HG03060 (cell line): Measurements from ENCODE around the gene NAAA.
"Not testable (repeated sequence)": the region's sequence is repeated elsewhere in the genome, so short reads cannot be mapped to it uniquely, and the experiment has no call there.

Experiments
- ATAC-seq: cut with Tn5 transposase; IDR thresholded peaks from one replicate; pipeline ENCODE4 v1.9.1; 2021; ENCODE audit warnings: low read depth, moderate number of reproducible peaks; ENCODE audit not compliant: unreplicated experiment

NAAA gene

DNA sequence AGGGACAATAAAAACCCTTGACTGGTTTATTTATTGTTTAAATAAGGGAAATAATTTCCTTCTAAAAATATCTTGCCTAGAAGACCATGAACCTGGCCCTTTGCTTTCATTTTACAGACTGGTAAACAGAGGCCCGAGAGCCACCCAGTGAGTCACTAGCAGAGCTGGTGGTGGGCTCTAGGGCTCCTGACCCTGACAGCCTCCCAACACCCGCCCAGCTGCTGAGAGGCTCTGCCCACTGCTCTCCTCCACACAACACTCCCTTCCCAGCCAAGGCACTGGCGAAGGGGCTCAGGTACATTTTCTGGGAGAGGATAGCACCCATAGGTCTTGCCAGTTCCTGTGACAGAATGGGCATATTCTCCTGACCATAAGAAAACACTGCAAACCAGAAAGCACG is 20.5 kb downstream of the NAAA start:
- no peak for ATAC-seq

DNA sequence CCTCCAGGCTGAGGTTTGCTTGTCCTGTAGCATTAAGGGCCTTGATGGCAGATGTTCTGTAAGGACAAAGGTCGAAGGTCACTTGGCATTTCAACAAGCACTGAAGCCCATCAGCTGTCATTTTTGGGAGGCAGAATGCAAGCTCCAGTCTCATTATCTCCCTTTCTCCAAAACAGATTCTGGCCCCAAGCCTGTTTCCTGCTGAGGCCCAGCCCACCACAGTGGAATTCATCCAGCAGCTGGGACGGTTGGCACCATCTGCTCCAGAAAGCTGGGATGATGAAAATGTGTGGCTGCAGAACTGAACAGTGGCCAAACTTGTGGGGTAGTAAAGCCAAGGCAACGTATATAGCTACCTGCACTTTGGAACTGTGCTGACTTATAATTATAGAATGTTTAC is 20.9 kb downstream of the NAAA start:
- ATAC-seq: no peak

DNA sequence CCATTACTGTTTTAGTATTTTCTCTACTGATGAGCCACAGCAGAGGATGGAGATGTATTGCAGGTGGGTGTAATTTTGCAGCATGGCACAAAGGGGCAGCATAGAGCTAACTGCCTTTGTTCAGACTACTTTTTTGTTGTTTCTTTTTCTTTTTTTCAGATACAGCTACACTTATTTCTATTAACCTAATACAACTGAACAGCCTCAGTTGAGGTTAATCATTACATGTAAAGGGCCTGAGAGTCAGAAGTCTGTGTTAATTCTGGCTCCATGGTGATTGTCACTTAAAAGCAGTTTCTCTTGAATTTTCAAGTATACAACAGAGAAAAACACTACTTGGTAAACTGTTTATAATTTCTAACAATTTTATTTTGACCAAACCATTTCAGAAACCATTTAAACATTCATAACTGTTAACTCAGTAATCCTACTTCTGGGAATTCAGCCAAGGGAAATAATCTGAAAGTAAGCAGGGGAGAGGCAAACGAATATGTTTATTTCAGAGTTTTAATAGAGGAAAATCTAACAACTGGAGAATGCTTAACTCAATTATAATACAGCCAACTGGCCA is 24.6 kb downstream of the NAAA start:
- no peak for ATAC-seq

GRCh38 chr4:75912968-75913367 is 27.8 kb downstream of the NAAA start:
- ATAC-seq: no peak

- ATAC-seq: not testable (repeated sequence)
These were observed 30.0 kb downstream of the NAAA start for GRCh38 chr4:75910831-75911230.

DNA sequence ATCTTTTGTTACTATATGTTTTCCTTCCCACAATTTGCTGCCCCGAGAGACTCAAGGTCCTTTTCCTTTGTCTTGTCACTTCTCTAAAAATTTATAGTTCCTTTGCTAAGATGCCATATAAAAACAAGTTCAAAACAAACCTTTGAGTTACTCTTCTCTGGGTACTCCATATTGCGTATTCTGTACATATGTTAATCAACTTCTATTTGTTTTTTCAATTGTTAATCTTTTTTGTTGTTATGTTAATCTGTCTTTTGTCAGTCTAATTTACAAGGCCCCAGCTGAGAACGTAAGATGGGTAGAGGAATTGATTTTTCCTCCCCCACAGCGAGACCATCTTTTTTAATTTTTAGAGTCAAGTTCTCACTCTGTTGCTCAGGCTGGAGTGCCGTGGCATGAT is 31.4 kb downstream of the NAAA start:
- no peak for ATAC-seq

DNA sequence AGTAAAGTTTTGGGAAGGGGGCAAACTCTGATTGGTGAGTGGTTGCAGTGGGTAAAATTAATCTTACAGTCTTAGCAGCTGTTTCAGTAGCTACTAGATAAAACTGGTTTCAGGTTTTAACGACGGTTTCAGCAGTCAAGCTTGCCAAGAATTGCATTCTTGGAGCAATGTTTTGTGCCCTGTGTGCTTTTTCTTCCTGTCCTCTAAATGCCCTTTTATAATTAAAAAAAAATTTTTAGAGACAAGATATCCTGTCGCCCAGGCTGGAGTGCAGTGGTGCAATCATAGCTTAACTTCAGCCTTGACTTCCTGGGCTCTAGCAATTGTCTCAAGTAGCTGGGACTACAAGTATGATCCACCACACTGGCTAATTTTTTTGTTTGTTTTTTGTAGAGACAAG is 32.3 kb downstream of the NAAA start:
- ATAC-seq: no peak

GRCh38 chr4:75907966-75908365 is 32.8 kb downstream of the NAAA start:
- ATAC-seq: no peak

GRCh38 chr4:75904076-75904475 is 36.7 kb downstream of the NAAA start:
- ATAC-seq: no peak

GRCh38 chr4:75902352-75902751 is 38.5 kb downstream of the NAAA start, which contains the start of gene PPEF2:
TSS of gene PPEF2 (minus strand) at chr4:75902452. CDS start at chr4:75896325, 6,127 bp downstream.
- no peak for ATAC-seq

- ATAC-seq: no peak
These were observed 42.3 kb downstream of the NAAA start for GRCh38 chr4:75898536-75898935.

DNA sequence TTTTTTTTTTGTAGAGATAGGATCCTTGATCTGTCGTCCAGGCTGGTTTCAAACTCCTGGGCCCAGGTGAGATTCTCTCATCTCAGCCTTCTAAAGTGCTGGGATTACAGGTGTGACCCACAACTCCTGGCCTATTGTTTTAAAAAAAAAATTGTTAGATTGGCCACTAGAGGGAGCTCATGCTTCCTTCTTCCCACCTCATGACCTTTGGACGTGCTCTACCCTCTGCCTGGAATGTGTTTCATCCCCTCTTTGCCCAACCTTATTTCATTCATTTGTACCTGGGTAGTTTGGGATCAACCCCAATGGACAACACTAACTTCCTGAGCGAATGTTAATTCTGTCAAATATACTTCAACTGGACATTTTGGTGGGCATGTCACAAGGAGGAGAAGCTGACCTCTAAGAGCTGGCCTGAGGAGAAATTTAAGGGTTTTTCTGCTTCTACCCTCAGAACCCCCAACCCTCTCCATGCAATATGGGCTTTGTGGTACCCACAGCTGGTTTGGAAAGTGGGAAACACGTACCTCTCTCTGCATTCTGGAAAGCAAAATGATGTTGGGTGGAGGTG is 45.0 kb downstream of the NAAA start:
- ATAC-seq: no peak

DNA sequence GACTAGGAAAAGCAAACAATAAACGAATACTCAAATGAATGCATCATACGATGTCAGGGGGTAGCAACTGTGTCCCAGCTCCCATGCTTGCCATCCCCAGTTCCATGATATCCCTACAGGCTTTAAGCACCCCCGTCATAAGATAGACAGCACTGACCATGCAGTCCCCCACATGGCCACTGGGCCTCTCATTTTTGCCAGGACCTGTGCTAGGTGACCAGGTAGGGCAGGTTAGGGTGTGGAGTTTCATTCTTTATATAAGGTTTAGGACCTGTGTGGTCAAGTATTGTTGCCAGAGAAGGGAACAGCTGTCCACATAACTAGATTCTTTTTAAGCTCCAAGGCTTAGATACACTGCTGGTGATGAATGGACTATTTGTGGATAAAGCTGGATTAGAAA is 48.3 kb downstream of the NAAA start:
- ATAC-seq: no peak

- no peak for ATAC-seq
These were observed 49.2 kb downstream of the NAAA start for GRCh38 chr4:75891611-75892010.

GRCh38 chr4:75889537-75890199 is 51.1 kb downstream of the NAAA start:
- ATAC-seq: no peak

- ATAC-seq: no peak
These were observed 54.7 kb downstream of the NAAA start for GRCh38 chr4:75886104-75886503.

GRCh38 chr4:75881476-75881875 is 59.3 kb downstream of the NAAA start:
- no peak for ATAC-seq

DNA sequence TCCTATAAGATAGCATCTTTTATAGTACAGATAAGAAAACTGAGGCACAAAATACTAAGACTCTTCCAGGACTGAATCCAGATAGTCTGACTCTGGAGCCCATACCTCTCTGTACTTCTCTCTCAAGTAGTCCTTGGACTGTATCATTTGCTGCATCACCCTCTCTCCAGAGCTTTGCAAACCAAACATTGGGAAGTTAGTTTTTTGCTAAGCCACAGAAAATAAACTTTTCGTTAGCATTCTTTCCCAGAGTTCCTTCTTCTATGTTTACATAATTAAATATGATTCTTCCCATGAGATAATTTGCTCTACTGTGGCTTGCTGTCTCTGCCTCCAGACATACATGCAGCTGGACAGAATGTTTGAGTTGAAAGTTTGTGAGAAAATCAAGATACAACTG is 60.5 kb downstream of the NAAA start:
- ATAC-seq: no peak

- ATAC-seq: no peak
These were observed 62.5 kb downstream of the NAAA start for GRCh38 chr4:75878246-75878756.

DNA sequence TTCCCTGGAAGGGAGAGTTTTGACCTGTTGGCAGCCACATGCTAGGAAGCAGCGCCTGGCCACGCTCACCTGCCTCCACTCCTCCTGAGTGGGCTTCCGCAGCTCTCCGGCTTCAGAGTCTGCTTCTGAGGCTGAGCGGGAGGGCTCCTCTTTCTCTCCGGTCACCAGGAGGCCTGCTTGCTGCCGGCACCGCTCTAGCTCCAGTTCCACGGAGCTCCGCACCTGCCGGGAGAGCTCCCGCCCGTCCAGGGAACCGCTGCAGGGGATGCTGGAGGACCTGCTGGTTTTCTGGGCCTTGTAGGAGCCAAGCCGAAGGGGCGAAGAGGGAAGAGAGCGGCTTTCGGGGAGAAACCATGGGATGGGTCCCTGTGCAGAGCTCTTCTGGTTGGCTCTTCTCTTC is 64.6 kb downstream of the NAAA start:
- ATAC-seq: no peak

DNA sequence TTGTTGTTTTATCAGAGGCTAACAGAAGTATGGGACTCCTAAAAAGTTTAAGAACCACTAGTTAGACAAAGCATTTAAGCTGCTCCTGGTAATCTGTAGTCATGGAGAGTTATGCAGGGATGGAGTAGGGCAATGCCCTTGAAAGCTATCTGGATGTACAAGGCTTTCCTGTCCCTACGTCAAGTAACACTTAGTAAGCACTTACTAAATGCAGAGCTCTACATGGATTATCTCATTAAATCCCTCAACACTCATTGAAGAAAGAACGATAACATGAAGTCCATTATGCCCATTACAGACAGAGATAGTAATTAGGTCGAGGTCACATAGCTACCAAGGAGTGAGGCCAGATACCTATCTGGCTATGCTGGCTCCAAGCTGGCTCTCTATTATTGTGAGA is 71.7 kb downstream of the NAAA start:
- ATAC-seq: no peak

GRCh38 chr4:75867130-75867529 is 73.7 kb downstream of the NAAA start:
- no peak for ATAC-seq
